ENCODE results near the gene QARS1. TPM values are rescaled to one million over a fixed set of nuclear protein-coding genes. Genes with fewer than 3 reads are reported as not detected.

QARS1 gene
- total RNA-seq = 100 to 1,000 TPM; 371 to 374 TPM

GRCh38 chr3:49104427-49105291 is at the start of gene QARS1:
QARS1 (minus strand) TSS chr3:49104757; CDS start chr3:49104733, 24 bp downstream.
- Histone ChIP-seq H3K9ac (ENCODE audit: low read depth in 2 of 2, low read length in 2 of 2) (peak within 1 kb of the TSS; percentile 74 to 95), H3K9me3 (no peaks in the 10 kb centered on the region), H3K27me3 (no peaks in the 10 kb centered on the region), H3K4me3 (peak within 1 kb of the TSS; percentile 97), H3K36me3 (peaks cover 24% of the 10 kb centered on the region), H3K4me1 (peaks cover 12% of the 10 kb centered on the region), H3K27ac (peak within 1 kb of the TSS; percentile 86)
- intact Hi-C loops (cut with DNase I) = no loop called here
- peak; percentile 98 for DNase-seq
- TF ChIP-seq CTCF (IDR thresholded peaks at IDR 0.05) = no peak

- no peaks in the 10 kb centered on the region for H3K27me3 ChIP-seq
- DNase-seq = no peak
- no peaks in the 10 kb centered on the region for H3K4me1 ChIP-seq
- H3K27ac ChIP-seq = no peak overlapping the region
- TF ChIP-seq CTCF (IDR thresholded peaks at IDR 0.05) = no peak
- no peak overlapping the region for H3K9ac ChIP-seq (ENCODE audit: low read depth in 2 of 2, low read length in 2 of 2)
- no peaks in the 10 kb centered on the region for H3K9me3 ChIP-seq
- H3K4me3 ChIP-seq = no peak overlapping the region
- no peaks in the 10 kb centered on the region for H3K36me3 ChIP-seq
- intact Hi-C loops (cut with DNase I) = no loop called here
These were observed 48.9 kb upstream of the QARS1 start for GRCh38 chr3:49153349-49153912.

GRCh38 chr3:49151610-49152009 is 47.1 kb upstream of the QARS1 start:
- TF ChIP-seq CTCF (IDR thresholded peaks at IDR 0.05) = no peak
- intact Hi-C loops (cut with DNase I) = no loop called here
- Histone ChIP-seq H3K4me3 (no peak overlapping the region), H3K36me3 (no peaks in the 10 kb centered on the region), H3K9ac (ENCODE audit: low read depth in 2 of 2, low read length in 2 of 2) (no peak overlapping the region), H3K27ac (no peak overlapping the region), H3K27me3 (no peaks in the 10 kb centered on the region), H3K9me3 (no peaks in the 10 kb centered on the region), H3K4me1 (no peaks in the 10 kb centered on the region)
- DNase-seq = no peak

GRCh38 chr3:49148159-49148558 is 43.6 kb upstream of the QARS1 start:
- intact Hi-C loops (cut with DNase I) = no loop called here
- DNase-seq = no peak
- H3K9ac ChIP-seq (ENCODE audit: low read depth in 2 of 2, low read length in 2 of 2) = no peak overlapping the region
- no peaks in the 10 kb centered on the region for H3K9me3 ChIP-seq
- no peaks in the 10 kb centered on the region for H3K4me1 ChIP-seq
- H3K4me3 ChIP-seq = no peak overlapping the region
- H3K27ac ChIP-seq = no peak overlapping the region
- TF ChIP-seq CTCF (IDR thresholded peaks at IDR 0.05) = no peak
- H3K27me3 ChIP-seq = no peaks in the 10 kb centered on the region
- no peaks in the 10 kb centered on the region for H3K36me3 ChIP-seq

- Histone ChIP-seq H3K4me1 (no peaks in the 10 kb centered on the region), H3K36me3 (no peaks in the 10 kb centered on the region), H3K27me3 (no peaks in the 10 kb centered on the region), H3K9ac (ENCODE audit: low read depth in 2 of 2, low read length in 2 of 2) (no peak overlapping the region), H3K27ac (no peak overlapping the region), H3K4me3 (no peak overlapping the region), H3K9me3 (no peaks in the 10 kb centered on the region)
- DNase-seq = no peak
- TF ChIP-seq CTCF (IDR thresholded peaks at IDR 0.05) = no peak
- intact Hi-C loops (cut with DNase I) = no loop called here
These were observed 35.5 kb upstream of the QARS1 start for GRCh38 chr3:49140080-49140479.
